Panc1 (cell line): ENCODE data around the gene SDK2. TPM values are rescaled to one million over a fixed set of nuclear protein-coding genes. Genes with fewer than 3 reads are reported as not detected.

Source experiments
- ATAC-seq: fragments of 200-7000 bp; cut with Tn5 transposase; 2 replicates; pipeline ENCODE4 v1.9.1; 2020; ENCODE audit warnings: mild to moderate bottlenecking, moderate library complexity
- BruUV-seq: library from RNA; stranded (reverse); fragments of 400-500 nt; replicated peaks from 2 replicates; lab custom pipeline; 2021; lab: Mats Ljungman, UMichigan
- CTCF ChIA-PET: fragments of 300-600 bp; sonication (Branson Sonifier 250); formaldehyde crosslinking; loops from one replicate; lab custom pipeline; 2022; ENCODE audit warnings: antibody characterized with exemption; lab: Charles Lee
- POLR2A ChIA-PET: fragments of 300-600 bp; sonication (Branson Sonifier 250); formaldehyde crosslinking; loops from one replicate; lab custom pipeline; 2022; ENCODE audit warnings: antibody characterized with exemption; lab: Charles Lee
- DNase-seq: peaks from one replicate; pipeline ENCODE4 v3.0.0-alpha.2; 2010; ENCODE audit warnings: low read depth, low spot score
- H3K27ac ChIP-seq: 2 replicates; pipeline ENCODE4 v1.5.1; 2011; ENCODE audit warnings: mild to moderate bottlenecking, low read length, inconsistent platforms
- H3K27me3 ChIP-seq: fragments of 200-500 bp; sonication (Bioruptor generic); 2 replicates; pipeline ENCODE4 v1.6.0; 2014; ENCODE audit warnings: low read length, inconsistent platforms; ENCODE audit not compliant: control insufficient read depth, insufficient read depth
- H3K36me3 ChIP-seq: fragments of 200-500 bp; sonication (Bioruptor generic); 2 replicates; pipeline ENCODE4 v1.5.1; 2014; ENCODE audit warnings: inconsistent platforms, mild to moderate bottlenecking, low read length, moderate library complexity; ENCODE audit not compliant: control insufficient read depth, insufficient read depth
- H3K4me1 ChIP-seq: 2 replicates; pipeline ENCODE4 v1.5.1; 2011; ENCODE audit warnings: inconsistent platforms, mild to moderate bottlenecking, low read length, moderate library complexity; ENCODE audit not compliant: control insufficient read depth, insufficient read depth
- H3K4me3 ChIP-seq, 2 experiments: 2 replicates each; pipeline ENCODE4 v1.5.1; 2011 to 2012; ENCODE audit warnings: low read depth in 2 of 2, low read length in 2 of 2, mild to moderate bottlenecking in 2 of 2, inconsistent platforms in 1 of 2, moderate library complexity in 1 of 2
- H3K9me3 ChIP-seq: fragments of 200-500 bp; sonication (Bioruptor generic); 2 replicates; pipeline ENCODE4 v1.5.1; 2014; ENCODE audit warnings: low read depth, mild to moderate bottlenecking, inconsistent platforms, low read length, moderate library complexity; ENCODE audit not compliant: control insufficient read depth, insufficient read depth
- POLR2AphosphoS5 ChIP-seq: IDR thresholded peaks from 2 replicates; pipeline ENCODE4 v1.6.1; 2012; ENCODE audit warnings: mild to moderate bottlenecking, low read depth, low read length, moderate library complexity
- SIN3A ChIP-seq: IDR thresholded peaks from 2 replicates; pipeline ENCODE4 v1.6.1; 2012; ENCODE audit warnings: low read depth, mild to moderate bottlenecking, low read length, moderate library complexity, borderline replicate concordance; ENCODE audit not compliant: insufficient read depth
- TCF7L2 ChIP-seq: IDR thresholded peaks from 2 replicates; pipeline ENCODE4 v1.6.1; 2011; ENCODE audit warnings: mild to moderate bottlenecking, low read depth, low read length, inconsistent platforms
- in situ Hi-C: cut with HindIII; loops from 2 replicates; pipeline ENCODE4 v1.10.0; 2016; ENCODE audit warnings: low sequenced_read_pairs, low pct_unique_long_range_greater_than_20kb
- intact Hi-C: fragments of 100-400 bp; cut with micrococcal nuclease; formaldehyde crosslinking; loops from one replicate; pipeline ENCODE4 v1.10.0; 2022; ENCODE audit not compliant: unreplicated experiment
- total RNA-seq: library from RNA; stranded (reverse); gene quantifications from one replicate; pipeline ENCODE4 v1.2.1, GENCODE V29; 2021; ENCODE audit not compliant: unreplicated experiment
- TF ChIP-seq, protein P1 (sequence below), 2 experiments: IDR thresholded peaks; 2 replicates each; pipeline ENCODE4 v1.6.1; 2011 to 2012; ENCODE audit warnings: low read depth in 2 of 2, control low read depth in 1 of 2, low read length in 1 of 2, mild to moderate bottlenecking in 1 of 2, moderate library complexity in 1 of 2; ENCODE audit not compliant: insufficient read depth in 1 of 2
- TF ChIP-seq, protein P2 (sequence below): fragments of 450-650 bp; IDR thresholded peaks from 2 replicates; pipeline ENCODE4 v1.5.1; 2017; ENCODE audit warnings: mild to moderate bottlenecking

The SDK2 gene
- total RNA-seq, 1 experiment from 2014 or later, result 0.41 TPM

DNA sequence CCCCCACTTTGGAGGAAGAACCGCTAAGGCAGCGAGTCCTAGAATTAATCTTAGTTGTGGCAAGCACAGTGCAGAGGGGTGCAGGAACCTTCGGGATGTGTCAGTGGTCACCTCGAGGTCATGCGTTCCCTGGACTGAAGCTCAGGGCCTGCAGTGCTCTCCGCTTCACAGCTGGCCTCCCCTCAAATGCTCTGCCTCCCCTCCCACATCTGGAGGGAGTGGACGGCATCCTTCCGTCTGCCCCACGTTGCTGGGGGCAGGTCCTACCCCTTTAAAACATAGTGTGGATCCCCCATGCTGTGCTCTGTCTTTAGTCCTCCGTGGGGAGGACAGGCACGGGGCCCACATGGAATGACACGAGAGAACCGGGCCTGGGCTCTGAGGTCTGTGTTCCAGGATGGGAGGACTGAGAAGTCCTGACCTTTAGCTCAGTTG lies 232.9 kb downstream of the SDK2 start:
- H3K9me3 ChIP-seq, result no peaks in the 10 kb centered on the region
- no peaks in the 10 kb centered on the region for H3K4me1 ChIP-seq
- no peak overlapping the region for H3K4me3 ChIP-seq
- BruUV-seq, result no TSS peak
- ATAC-seq (no peak), DNase-seq (no peak)
- in situ Hi-C loops, result no loop called here
- intact Hi-C loops, result no loop called here
- CTCF ChIA-PET, result interaction anchor here (0.7 kb wide), 1 partner anchor 9 kb away, joined by 3 read pairs; no protein-coding TSS in a partner anchor
- H3K27me3 ChIP-seq, result no peaks in the 10 kb centered on the region
- TF ChIP-seq, protein P1, sequence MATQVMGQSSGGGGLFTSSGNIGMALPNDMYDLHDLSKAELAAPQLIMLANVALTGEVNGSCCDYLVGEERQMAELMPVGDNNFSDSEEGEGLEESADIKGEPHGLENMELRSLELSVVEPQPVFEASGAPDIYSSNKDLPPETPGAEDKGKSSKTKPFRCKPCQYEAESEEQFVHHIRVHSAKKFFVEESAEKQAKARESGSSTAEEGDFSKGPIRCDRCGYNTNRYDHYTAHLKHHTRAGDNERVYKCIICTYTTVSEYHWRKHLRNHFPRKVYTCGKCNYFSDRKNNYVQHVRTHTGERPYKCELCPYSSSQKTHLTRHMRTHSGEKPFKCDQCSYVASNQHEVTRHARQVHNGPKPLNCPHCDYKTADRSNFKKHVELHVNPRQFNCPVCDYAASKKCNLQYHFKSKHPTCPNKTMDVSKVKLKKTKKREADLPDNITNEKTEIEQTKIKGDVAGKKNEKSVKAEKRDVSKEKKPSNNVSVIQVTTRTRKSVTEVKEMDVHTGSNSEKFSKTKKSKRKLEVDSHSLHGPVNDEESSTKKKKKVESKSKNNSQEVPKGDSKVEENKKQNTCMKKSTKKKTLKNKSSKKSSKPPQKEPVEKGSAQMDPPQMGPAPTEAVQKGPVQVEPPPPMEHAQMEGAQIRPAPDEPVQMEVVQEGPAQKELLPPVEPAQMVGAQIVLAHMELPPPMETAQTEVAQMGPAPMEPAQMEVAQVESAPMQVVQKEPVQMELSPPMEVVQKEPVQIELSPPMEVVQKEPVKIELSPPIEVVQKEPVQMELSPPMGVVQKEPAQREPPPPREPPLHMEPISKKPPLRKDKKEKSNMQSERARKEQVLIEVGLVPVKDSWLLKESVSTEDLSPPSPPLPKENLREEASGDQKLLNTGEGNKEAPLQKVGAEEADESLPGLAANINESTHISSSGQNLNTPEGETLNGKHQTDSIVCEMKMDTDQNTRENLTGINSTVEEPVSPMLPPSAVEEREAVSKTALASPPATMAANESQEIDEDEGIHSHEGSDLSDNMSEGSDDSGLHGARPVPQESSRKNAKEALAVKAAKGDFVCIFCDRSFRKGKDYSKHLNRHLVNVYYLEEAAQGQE (IDR thresholded peaks at IDR 0.05; ENCODE audit: insufficient read depth in 1 of 2, low read depth in 2 of 2, low read length in 1 of 2), result no peak
- no peak for TF ChIP-seq POLR2AphosphoS5
- no peak for TF ChIP-seq TCF7L2
- TF ChIP-seq, protein P2, sequence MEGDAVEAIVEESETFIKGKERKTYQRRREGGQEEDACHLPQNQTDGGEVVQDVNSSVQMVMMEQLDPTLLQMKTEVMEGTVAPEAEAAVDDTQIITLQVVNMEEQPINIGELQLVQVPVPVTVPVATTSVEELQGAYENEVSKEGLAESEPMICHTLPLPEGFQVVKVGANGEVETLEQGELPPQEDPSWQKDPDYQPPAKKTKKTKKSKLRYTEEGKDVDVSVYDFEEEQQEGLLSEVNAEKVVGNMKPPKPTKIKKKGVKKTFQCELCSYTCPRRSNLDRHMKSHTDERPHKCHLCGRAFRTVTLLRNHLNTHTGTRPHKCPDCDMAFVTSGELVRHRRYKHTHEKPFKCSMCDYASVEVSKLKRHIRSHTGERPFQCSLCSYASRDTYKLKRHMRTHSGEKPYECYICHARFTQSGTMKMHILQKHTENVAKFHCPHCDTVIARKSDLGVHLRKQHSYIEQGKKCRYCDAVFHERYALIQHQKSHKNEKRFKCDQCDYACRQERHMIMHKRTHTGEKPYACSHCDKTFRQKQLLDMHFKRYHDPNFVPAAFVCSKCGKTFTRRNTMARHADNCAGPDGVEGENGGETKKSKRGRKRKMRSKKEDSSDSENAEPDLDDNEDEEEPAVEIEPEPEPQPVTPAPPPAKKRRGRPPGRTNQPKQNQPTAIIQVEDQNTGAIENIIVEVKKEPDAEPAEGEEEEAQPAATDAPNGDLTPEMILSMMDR, result no peak
- TF ChIP-seq SIN3A, result no peak
- no peaks in the 10 kb centered on the region for H3K36me3 ChIP-seq
- no peak overlapping the region for H3K27ac ChIP-seq
- POLR2A ChIA-PET, result no interaction called here

DNA sequence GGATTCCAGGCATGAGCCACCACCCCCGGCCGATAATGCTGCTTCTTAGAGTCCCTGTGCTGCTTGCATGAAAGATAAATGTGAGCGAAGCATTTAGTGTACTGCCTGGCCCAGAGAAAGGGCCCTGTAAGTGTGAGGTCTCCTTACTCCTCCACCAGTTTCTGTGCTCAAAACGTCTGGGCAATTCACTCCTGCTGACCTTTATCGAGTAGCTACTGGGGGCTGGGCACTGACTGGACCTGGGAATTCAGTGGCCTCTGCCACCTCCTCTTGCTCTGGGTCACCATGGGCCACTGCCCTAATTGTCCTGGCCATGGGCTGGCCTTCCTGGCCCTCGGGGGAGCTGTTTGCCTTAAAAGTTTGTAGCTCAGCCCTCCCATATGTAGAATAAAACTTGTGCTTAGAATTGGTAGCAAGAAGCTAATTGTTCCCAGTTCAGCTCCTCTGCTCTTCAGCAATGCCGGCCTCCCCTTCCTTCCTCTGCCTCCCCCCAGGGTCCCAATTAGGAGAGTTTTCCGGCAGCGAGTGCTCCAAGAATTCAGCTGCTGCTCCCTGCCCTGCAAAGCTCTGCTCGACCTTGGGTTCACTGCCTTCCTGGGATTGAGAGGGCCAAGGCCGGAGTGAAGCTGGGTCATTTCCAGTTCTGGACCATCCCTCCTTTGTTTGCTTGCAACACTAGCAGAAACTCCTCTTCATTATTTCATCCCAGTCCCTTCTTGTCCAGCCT lies 233.5 kb downstream of the SDK2 start:
- TF ChIP-seq, protein P2, result no peak
- no peak for TF ChIP-seq SIN3A
- no peak for TF ChIP-seq TCF7L2
- TF ChIP-seq POLR2AphosphoS5, result no peak
- TF ChIP-seq, protein P1 (IDR thresholded peaks at IDR 0.05; ENCODE audit: insufficient read depth in 1 of 2, low read depth in 2 of 2, low read length in 1 of 2), result no peak
- Histone ChIP-seq H3K4me1 (no peaks in the 10 kb centered on the region), H3K36me3 (no peaks in the 10 kb centered on the region), H3K27me3 (no peaks in the 10 kb centered on the region), H3K27ac (no peak overlapping the region), H3K9me3 (no peaks in the 10 kb centered on the region), H3K4me3 (no peak overlapping the region)
- POLR2A ChIA-PET, result no interaction called here
- BruUV-seq, result no TSS peak
- intact Hi-C loops, result no loop called here
- CTCF ChIA-PET, result interaction anchor here (0.7 kb wide), 1 partner anchor 10 kb away, joined by 3 read pairs; no protein-coding TSS in a partner anchor
- ATAC-seq (peak; percentile 24; the same call in 1 of the 2 replicates), DNase-seq (no peak)
- in situ Hi-C loops, result no loop called here
